GM21447 (cell line): ENCODE data around the gene FADS1.

ENCODE experiments used
- ATAC-seq: cut with Tn5 transposase; IDR thresholded peaks from one replicate; pipeline ENCODE4 v1.9.1; 2021; ENCODE audit not compliant: unreplicated experiment

FADS1 gene

DNA sequence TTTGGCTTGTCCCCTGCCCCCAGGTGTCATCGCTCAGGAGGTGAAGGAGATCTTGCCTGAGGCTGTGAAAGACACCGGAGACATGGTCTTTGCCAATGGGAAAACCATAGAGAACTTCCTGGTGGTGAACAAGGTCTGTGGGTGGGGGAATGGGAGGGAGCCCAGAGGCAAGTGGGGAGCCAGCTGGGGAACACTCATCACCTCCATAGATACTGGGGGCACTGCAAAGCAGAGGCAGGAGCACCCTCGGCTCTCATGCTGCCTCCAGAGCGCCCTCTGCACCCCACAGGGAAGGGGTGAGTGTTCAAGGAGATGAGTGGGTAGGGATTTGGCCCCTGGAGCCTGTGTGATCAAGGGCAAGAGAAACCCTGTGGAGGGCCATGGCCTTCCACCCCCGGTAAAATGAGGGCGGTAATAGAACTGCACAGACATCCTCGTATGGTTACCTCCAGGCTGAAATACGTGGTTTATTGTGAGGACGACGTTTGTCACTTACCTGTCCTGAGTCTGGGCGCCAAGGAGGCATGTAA, 38.4 kb downstream of the FADS1 start:
- ATAC-seq: no peak

DNA sequence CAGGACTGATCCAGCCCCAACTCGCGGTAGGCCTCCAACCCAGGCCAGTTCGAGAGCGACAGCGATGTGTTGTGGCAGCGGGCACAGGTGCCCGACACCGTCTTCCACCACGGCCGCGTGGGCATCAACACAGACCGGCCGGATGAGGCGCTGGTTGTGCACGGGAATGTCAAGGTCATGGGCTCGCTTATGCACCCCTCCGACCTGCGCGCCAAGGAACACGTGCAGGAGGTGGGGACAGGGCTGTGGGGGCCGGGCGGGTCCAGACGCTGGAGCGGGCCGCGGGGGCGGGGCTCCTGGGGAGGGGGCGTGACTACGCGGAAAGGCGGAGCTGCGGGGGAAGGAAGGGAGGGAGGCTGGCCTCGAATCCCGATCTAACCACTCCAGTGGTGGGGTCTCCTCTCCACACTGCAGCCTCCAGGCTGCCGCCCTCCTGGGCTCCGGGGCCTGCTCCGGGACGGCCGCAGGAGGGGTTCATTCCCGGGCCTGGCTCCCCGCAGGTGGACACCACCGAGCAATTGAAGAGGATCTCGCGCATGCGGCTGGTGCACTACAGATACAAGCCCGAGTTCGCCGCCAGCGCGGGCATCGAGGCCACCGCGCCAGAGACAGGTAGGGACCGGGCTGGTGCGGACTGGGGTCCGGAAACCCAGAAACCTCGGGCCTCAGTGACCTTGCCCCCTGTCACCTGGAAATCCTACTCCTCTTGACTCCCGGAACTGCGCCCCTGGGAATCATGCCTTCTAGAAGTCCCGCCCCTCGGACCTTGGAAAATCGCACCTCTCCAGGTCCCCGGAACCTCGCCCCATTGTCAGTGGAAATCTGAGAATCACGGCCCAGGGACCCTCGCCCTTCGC, 39.3 kb downstream of the FADS1 start:
- no peak for ATAC-seq

DNA sequence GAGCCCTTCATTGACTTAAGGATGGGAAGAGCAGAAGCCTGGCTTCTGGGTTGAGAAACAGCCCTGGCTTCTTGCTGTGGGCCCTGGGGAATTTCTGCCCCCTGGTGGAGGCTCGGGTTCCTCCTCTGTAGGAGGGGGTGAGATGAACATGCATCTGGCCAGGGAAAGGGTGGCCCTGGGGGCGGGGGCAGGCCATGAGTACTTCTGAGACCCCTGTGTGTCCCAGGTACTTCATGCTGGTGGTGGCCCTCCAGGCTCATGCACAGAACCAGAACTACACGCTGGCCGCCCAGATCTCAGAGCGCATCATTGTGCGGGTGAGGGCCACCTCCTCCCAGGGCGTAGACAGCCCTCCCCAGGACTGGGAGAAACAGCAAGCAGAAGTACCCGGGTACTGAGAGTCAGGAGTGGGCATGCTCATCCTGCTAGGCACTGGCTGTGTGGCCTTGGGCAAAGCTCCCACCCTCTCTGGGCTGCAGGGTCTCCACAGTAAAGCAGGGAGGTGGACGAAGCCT, 40.2 kb downstream of the FADS1 start:
- no peak for ATAC-seq

DNA sequence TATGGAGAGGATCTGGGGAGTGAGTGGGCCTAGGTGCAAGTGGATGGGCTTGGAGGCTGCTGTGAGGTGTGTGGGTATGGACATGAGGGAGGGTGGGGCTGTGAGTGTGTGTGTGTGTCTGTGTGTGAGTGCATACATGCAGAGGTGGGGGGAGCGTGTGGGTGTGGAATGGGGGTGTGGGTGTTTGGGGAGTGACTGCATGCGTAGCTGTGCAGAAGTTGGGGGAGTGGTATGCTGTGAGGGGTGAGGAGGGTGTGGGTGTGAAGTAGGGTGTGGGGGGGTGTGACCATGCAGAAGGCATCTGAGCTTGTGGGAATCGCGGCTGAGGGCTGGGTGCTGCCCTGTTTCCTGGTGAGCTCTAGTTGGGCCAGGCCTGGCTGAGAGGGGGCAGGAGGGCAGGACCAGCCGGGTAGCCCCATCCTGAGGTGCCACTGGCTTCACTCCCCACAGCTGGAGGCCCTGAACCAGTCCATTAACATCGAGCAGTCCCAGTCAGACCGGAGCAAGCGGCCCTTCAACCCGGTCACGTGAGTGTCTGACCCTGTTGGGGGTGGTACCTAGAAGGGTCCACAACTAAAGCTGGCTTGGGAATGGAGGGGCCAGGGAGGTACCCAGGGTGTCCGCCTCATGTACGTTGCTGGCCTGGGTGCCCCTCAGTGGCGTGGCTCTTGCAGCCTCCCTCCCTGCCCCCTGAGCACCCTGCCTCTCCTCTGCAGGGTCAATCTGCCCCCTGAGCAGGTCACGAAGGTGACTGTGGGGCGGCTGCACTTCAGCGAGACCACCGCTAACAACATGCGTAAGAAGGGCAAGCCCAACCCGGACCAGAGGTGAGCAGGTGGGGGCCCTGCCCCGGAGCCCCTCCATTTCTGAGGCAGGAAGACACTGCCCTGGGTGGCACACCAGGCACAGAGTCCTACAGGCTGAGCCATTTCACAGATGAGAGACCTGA, 40.9 kb downstream of the FADS1 start:
- no peak for ATAC-seq

DNA sequence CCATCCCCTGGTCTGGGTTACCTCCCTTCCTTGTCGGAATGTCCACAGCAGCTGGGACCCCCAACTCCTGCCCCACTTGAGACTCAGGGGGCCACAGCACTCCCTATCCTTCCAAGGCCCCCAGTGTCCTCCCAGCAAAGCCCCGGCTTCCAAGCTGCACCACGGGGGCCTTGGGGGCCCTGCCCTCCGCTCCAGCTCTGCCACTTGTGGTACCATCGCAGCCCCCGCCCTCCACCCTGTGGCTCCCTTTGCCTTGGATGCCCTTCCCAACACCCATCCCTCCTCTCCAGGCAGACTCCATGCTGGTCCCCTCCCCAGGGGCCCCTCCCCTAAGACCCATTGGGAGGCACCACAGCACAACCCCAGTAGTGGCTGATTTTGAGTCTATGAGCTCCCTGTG, 41.7 kb downstream of the FADS1 start:
- ATAC-seq: no peak

DNA sequence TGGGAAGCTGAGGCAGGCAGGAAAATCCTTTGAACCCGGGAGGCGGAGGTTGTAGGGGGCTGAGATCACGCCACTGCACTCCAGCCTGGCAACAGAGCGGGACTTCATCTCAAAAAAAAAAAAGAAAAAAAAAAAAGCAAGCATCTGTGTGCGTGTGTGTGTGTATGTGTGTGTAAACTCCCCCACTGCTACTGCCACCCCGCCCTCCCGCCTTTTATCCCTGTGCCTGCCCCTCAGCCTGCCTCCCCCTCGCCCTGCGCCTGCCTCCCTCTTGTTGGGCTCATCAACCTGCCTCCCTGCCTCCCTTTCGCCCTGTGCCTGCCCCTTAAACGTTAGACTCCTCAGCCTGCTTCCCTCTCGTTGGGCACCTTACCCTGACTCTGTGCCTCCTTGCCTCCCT, 42.4 kb downstream of the FADS1 start:
- ATAC-seq: no peak

DNA sequence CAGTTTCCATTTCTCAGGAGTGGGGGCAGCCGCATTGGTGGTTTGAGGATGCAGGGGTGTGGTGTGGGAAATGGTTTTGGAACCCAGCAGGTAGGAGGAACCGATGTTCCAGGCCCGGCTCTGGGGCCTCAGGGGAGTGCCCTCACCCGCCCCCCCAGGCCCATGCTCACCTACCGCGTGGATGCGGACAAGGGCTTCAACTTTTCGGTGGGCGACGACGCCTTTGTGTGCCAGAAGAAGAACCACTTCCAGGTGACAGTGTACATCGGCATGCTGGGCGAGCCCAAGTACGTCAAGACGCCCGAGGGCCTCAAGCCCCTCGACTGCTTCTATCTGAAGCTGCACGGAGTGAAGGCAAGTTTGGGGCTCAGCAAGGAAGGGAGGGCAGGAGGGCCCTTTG, 43.0 kb downstream of the FADS1 start:
- ATAC-seq: no peak

DNA sequence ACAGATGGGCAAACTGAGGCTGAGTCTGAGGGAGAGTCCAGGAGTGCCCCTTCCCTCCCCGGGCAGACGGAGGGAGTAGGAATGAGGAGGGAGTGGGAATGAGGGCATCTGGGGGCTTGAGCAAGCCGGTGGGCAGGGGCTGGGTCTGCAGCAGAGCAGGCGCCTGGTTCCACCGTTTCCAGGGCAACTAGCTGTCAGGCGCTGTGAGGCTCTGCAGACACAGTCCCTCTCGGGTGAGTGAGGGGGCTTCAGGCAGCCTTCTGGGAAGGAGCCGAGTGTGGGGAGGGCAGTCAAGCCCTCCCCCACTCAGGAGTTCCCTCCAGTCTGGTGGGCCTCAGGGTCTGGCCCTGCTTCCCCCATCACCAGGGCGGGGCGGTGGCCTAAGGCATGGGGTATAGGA, 43.4 kb downstream of the FADS1 start:
- ATAC-seq: no peak

DNA sequence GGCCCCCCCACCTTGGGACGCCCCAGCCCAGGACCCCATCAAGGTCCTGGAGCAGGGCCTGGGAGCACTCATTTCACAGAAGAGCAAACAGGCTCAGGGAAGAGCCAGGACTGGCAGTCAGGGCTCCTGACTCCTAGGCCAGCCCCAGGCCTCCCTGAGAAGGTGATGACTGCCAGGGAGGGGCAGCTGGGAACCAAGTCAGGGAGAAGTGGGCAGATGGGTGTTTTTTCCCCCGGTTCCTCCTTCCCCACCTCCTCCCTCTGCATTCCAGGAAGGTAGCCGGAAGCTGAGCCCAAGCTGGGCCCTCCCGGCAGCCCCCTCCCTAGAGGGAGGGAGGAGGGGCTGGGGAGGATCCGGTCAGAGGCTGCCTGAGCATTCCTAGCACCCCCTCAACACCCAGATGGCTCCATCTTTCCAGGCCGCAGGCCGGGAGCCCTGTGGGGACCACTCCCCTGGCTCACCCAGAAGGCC, 44.8 kb downstream of the FADS1 start:
- ATAC-seq: no peak

DNA sequence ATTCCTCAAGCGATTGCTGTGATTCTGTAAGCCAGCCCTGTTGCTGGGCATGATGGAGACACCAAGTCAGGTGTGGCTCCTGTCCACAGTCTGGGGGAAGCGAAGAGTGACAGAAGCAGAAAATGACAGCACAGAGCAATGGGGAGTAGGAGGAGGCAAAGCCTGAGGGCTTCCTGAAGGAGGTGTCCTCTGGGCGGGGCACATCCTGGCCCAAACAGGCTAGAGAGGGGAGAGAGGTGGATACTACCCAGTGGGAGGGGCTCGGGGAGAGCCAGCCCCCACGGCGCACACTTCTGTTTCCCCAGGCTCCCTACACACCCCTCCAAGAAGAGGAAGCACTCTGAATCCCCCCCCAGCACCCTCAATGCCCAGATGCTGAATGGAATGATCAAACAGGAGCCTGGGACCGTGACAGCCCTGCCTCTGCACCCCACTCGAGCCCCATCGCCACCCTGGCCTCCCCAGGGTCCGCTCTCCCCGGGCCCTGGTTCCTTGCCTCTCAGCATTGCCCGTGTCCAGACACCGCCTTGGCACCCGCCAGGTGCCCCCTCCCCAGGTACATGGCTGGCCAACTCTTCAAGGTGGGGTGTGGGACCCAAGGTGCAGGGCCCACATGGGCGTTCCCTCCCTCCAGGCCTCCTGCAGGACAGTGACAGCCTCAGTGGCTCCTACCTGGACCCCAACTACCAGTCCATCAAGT, 45.5 kb downstream of the FADS1 start:
- ATAC-seq: no peak

DNA sequence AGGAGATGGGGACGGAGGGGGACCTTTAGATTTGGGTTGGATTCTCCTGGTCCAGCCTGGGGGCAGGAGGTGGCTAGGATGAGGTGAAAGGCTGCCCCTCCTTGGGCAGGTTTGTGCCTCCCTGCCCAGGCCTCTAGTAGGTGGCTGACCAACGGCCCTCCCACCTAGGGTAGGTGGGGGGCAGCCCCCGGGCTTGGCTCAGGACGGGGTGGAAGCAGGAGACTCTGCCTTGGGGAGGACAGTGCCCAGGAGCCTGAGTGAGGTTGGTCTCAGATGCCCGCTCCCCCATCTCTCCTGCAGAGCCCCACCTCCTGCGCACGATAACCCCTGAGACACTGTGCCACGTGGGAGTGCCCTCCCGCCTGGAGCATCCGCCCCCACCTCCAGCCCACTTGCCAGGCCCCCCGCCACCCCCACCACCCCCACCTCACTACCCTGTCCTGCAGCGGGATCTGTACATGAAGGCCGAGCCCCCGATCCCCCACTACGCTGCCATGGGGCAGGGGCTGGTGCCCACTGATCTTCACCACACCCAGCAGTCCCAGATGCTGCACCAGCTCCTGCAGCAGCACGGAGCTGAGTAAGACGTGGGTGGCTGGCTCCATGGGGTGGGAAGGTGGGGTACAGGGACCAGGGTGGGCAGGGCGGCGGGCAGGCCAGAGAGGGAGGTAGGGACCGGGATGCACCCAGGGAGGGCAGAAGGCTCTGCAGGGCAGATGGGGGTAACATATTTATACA, 46.7 kb downstream of the FADS1 start:
- no peak for ATAC-seq

DNA sequence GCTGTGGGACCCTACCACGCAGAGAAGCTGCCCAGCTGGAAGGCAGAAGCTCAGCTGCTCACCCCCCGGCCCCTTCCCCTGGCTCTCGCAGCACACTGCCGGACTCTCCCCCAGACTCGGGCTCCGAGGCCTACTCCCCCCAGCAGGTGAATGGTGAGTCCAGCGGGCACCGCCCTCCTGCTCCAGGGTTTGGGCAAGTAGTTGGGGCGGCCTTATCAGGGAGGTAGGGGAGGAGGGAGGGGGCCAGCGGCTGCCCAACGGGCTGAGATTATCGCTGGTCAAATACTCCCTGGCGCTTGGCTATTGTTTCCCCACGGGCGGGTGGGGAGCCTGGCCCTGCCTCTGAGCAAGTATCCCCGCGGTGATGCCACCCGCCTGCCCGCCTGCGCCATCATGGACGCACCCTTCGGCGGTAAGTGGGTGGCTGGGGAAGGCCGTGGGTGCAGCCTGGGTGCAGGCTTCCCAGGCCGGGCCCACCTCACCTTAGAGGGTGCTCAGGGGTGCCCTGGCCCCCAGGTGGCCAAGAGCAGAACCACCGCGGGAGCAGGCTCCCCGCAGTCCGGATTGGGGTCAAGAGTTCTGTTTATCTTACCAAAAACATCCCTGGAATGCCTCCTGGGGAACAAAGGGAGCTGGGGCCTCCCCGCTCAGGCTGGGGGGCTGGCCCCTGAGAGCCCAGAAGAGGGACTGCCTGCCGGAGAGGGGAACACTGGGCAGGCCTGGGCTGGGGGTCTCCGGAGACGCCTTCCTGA, 47.5 kb downstream of the FADS1 start:
- ATAC-seq: no peak

DNA sequence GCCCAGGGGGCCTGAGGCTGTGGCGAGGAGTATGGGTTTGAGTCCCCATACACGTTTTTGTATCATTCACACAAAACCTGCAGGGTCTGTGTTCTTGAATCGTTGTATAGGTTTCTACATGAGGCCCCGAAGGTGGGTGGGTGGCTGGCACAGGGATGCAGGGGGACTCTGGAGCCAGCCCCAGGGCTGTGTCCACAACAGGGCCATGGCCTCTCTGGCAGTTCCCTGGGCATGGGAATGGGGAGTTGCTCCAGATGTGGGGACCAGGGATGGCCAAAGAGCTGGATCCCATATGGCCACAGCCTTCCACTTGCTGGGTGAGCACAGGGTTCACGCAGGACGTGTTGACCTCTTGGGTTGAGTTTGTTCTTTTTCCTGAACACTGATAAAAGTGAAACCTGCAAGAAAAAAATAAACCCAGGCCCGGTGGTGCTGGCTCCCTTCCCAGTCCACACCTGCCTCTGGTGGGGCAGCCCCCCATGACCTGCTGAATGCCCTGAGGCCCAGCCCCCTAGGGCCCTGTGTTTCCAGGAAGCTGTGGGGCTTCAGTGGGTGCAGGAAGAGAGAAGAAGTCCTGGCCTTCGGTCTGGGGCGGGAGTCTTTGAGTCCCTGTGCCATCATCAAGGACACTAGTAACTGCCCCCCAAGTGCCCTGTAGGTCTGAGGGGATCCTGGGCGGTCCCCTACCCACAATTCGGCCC, 48.3 kb downstream of the FADS1 start:
- ATAC-seq: no peak

DNA sequence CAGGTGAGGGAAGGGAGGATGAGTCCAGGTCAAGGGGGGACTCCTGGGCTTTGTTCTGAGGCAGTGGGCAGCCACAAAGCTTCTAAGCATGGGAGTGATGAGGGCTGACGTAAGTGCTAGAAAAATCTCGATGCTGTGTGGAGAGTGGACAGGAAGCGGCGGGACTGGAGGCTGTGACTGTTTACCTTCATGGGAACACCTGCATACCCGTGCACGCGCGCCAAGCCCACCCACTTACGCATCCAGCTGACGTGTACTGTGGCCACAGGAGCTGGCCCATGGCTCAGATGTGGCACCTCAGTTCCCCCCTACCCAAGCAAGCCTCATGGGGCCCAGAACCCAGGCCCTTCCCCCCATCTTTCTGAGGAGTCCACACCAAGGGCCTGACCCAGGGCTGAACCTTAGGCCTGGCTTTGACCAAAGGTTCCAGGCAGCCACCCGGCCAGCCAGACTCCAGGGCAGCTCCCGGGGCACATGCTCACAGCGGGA, 50.4 kb downstream of the FADS1 start:
- ATAC-seq: no peak

DNA sequence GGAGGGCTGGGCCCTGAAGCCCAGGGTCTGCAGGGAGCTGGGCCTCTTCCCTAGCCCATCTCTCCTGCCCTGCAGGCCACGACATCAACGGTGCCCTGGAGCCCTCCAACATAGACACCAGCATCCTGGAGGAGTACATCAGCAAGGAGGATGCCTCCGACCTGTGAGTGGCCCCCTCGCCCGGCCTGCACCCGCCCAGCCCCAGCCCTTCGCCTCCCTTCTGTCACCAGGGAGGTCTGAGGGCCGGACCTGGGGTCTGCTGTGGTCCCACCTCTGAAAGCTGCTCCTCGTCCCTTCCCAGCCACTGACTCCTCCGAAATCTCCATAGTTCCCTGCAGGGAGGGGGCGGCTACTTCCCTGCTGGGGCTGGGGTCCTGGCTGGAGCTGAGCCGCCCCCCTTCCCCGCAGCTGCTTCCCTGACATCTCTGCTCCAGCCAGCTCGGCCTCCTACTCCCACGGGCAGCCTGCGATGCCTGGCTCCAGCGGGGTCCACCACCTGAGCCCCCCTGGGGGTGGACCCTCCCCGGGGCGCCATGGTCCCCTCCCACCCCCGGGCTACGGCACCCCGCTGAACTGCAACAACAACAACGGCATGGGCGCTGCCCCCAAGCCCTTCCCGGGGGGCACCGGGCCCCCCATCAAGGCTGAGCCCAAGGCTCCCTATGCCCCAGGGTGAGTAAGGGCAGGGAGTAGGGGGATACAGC, 51.1 kb downstream of the FADS1 start:
- no peak for ATAC-seq

DNA sequence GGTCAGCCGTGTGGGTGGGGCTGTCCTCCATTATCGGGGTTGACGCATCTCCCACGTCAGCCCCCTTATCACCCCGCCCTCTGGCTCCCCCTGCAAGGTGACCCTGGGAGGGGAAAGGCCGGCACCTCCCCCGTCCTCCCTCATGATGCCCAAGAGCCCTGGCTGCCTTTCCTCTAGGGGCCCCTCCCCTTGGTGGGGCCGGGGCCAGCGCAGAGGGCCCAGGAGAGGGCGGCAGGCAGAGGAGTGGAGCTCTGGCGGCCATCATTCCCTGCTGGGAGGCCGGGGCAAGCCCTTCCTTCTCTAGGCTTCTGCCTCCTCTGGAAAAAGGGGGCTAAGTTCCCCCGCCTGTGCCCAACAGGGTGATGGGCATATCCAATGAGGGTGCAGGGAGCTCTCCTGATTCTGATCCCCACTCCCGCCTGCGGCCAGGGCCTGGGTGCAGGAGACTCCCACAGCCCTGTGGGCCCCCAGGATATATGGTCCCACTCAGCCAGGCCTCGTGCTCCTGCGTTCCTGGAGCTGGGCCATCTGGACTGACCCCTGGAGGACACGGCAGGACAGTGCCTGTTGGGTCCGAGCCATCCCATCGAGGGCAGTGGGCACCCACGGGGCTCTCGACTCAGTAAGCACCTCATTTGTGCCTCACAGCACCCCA, 52.1 kb downstream of the FADS1 start:
- no peak for ATAC-seq

DNA sequence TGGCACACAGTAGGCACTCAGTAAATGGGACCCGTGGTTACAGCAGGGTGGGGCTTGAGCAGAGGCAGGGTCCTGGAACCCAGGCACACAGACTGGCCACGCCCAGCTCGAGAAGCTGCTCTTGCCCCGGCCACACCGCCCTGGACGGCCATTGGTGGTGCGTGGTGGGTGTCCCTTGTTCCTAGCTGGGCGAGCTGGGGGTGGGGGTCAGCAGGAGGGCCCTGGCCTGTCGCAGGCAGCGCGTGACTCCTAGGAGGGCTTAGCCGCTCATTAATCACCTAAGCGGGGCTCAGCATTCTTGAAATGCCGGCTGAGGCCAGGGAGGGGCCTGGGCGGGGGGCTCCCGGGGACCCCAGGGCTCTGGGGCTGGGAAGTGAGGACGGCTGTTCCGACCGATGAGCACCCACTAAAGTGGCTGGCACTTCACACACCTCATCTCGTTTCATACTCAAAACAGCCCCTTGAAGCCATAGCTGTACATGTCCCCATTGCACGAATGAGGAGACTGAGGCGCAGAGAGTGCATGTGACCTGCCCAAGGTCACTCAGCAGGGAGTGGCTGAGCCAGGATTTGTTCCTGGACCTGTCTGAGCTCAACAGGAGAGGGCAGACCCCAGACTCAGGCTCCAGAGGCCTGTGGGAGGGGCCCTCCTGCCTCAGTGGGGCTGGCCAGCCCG, 52.7 kb downstream of the FADS1 start:
- no peak for ATAC-seq
